Stimulated activated CD4-positive, alpha-beta T cell treated with anti-CD3 and anti-CD28 coated beads, Interleukin-4, amount 100 ng/mL, for 4 hours (primary cell): ENCODE data around the gene CRHR1.
"Not testable (repeated sequence)": the region's sequence is repeated elsewhere in the genome, so short reads cannot be mapped to it uniquely, and the experiment has no call there.

Source experiments
- DNase-seq, 2 experiments: peaks; one replicate each; pipeline ENCODE4 v3.0.0-alpha.2; 2020

CRHR1 gene

GRCh38 chr17:45847101-45847500 is 63.0 kb downstream of the CRHR1 start:
- DNase-seq, result no peak

GRCh38 chr17:45847747-45848146 is 63.6 kb downstream of the CRHR1 start:
- DNase-seq, result no peak

GRCh38 chr17:45848405-45848804 is 64.3 kb downstream of the CRHR1 start:
- no peak for DNase-seq

GRCh38 chr17:45848868-45849535 is 64.9 kb downstream of the CRHR1 start:
- no peak for DNase-seq

- DNase-seq, result no peak
Observed at GRCh38 chr17:45849536-45849990, 65.4 kb downstream of the CRHR1 start.

- no peak for DNase-seq
Observed at GRCh38 chr17:45850011-45850410, 65.9 kb downstream of the CRHR1 start.

GRCh38 chr17:45850468-45850867 is 66.3 kb downstream of the CRHR1 start:
- no peak for DNase-seq

GRCh38 chr17:45851022-45851421 is 66.9 kb downstream of the CRHR1 start:
- DNase-seq, result no peak

GRCh38 chr17:45851464-45851863 is 67.3 kb downstream of the CRHR1 start:
- DNase-seq, result no peak

GRCh38 chr17:45851873-45852272 is 67.8 kb downstream of the CRHR1 start:
- DNase-seq, result no peak

GRCh38 chr17:45852535-45853297 is 68.6 kb downstream of the CRHR1 start:
- peak; percentile 40 to 54 for DNase-seq

GRCh38 chr17:45854209-45854608 is 70.1 kb downstream of the CRHR1 start:
- DNase-seq, result no peak

GRCh38 chr17:45855691-45856336 is 71.7 kb downstream of the CRHR1 start:
- DNase-seq, result no peak

- no peak for DNase-seq
Observed at GRCh38 chr17:45857977-45858708, 74.0 kb downstream of the CRHR1 start.

GRCh38 chr17:45861165-45861564 is 77.0 kb downstream of the CRHR1 start:
- no peak for DNase-seq

GRCh38 chr17:45862127-45862526 is 78.0 kb downstream of the CRHR1 start:
- not testable (repeated sequence) for DNase-seq

- DNase-seq, result no peak
Observed at GRCh38 chr17:45863857-45864654, 79.9 kb downstream of the CRHR1 start.

GRCh38 chr17:45867171-45867570 is 83.1 kb downstream of the CRHR1 start:
- no peak for DNase-seq

GRCh38 chr17:45867702-45868101 is 83.6 kb downstream of the CRHR1 start:
- DNase-seq, result no peak

GRCh38 chr17:45868276-45868675 is 84.2 kb downstream of the CRHR1 start:
- DNase-seq, result no peak

- DNase-seq, result no peak
Observed at GRCh38 chr17:45869676-45870341, 85.7 kb downstream of the CRHR1 start.
